B cell (primary cell): Measurements from ENCODE around the gene NR0B2. TPM values are rescaled to one million over a fixed set of nuclear protein-coding genes. Genes with fewer than 3 reads are reported as not detected.

ENCODE experiments used
- ATAC-seq: fragments of 200-7000 bp; cut with Tn5 transposase; one replicate; pipeline ENCODE4 v1.10.0; 2021; ENCODE audit warnings: low read depth, mild to moderate bottlenecking, moderate number of reproducible peaks, moderate library complexity
- CTCF ChIA-PET: fragments of 350-600 bp; sonication (Branson Sonifier 250); formaldehyde crosslinking; loops from one replicate; lab custom pipeline; 2021; ENCODE audit warnings: antibody characterized with exemption, inconsistent platforms; lab: Charles Lee
- POLR2A ChIA-PET: fragments of 350-600 bp; sonication (Branson Sonifier 250); formaldehyde crosslinking; loops from one replicate; lab custom pipeline; 2021; ENCODE audit warnings: antibody characterized with exemption; lab: Charles Lee
- DNase-seq: peaks from one replicate; pipeline ENCODE4 v3.0.0; 2013
- H2AFZ ChIP-seq: 2 replicates; pipeline ENCODE4 v1.6.1; 2012; ENCODE audit warnings: mild to moderate bottlenecking, low read depth, low read length; ENCODE audit not compliant: insufficient read depth, poor library complexity, severe bottlenecking
- H3K27ac ChIP-seq, 2 donors: 1 replicate in 1 of 2; 2 replicates in 1 of 2; pipeline ENCODE4 v1.5.1; 2012 to 2013; ENCODE audit warnings: low read length in 2 of 2, mild to moderate bottlenecking in 2 of 2, moderate library complexity in 1 of 2
- H3K27me3 ChIP-seq, 4 experiments: fragments of 200-600 bp in 1 of 4; sonication (generic) in 1 of 4; replicated peaks in 1 of 4; 1 replicate in 2 of 4; 2 replicates in 2 of 4; pipeline versions ENCODE4 v1.6.1 to v1.7.0; 2013 to 2016; ENCODE audit warnings: low read length in 3 of 4, mild to moderate bottlenecking in 2 of 4, mixed read lengths in 1 of 4, moderate library complexity in 1 of 4; ENCODE audit not compliant: insufficient read depth in 4 of 4, control insufficient read depth in 3 of 4; ENCODE audit errors: control extremely low read depth in 1 of 4
- H3K36me3 ChIP-seq, 2 experiments: replicated peaks in 1 of 2; 1 replicate in 1 of 2; 2 replicates in 1 of 2; pipeline versions ENCODE4 v1.6.1 to v1.7.1; 2013; ENCODE audit warnings: low read length in 1 of 2; ENCODE audit not compliant: insufficient read depth in 2 of 2, control insufficient read depth in 1 of 2; ENCODE audit errors: control extremely low read depth in 1 of 2, extremely low read depth in 1 of 2
- H3K4me1 ChIP-seq, 2 donors: fragments of 200-600 bp in 1 of 2; sonication (generic) in 1 of 2; 1 replicate in 1 of 2; 2 replicates in 1 of 2; pipeline versions ENCODE4 v1.5.1 to v1.6.1; 2013 to 2017; ENCODE audit warnings: low read length in 2 of 2; ENCODE audit not compliant: control insufficient read depth in 2 of 2, insufficient read depth in 2 of 2
- H3K4me2 ChIP-seq: replicated peaks from 2 replicates; pipeline ENCODE3; 2012; ENCODE audit warnings: mild to moderate bottlenecking, low read depth, low read length; ENCODE audit not compliant: poor library complexity, severe bottlenecking
- H3K4me3 ChIP-seq, 5 experiments: fragments of 200-600 bp in 1 of 5; sonication (generic) in 1 of 5; 1 replicate in 3 of 5; 2 replicates in 2 of 5; pipeline versions ENCODE4 v1.5.1 to v1.7.0; 2011 to 2016; ENCODE audit warnings: low read length in 4 of 5, mild to moderate bottlenecking in 4 of 5, low read depth in 2 of 5, control low read depth in 1 of 5, moderate library complexity in 1 of 5; ENCODE audit not compliant: insufficient read depth in 1 of 5; ENCODE audit errors: control extremely low read depth in 1 of 5, extremely low read depth in 1 of 5
- H3K79me2 ChIP-seq: fragments of 200-600 bp; sonication (generic); one replicate; pipeline ENCODE4 v1.6.0; 2016; ENCODE audit warnings: low read length; ENCODE audit not compliant: control insufficient read depth, insufficient read depth
- H3K9ac ChIP-seq: fragments of 200-600 bp; sonication (generic); 2 replicates; pipeline ENCODE4 v1.6.1; 2017; ENCODE audit warnings: mild to moderate bottlenecking, low read length, moderate library complexity
- H3K9me3 ChIP-seq, 3 donors: one replicate each; pipeline versions ENCODE4 v1.6.1 to v1.7.1; 2013; ENCODE audit warnings: low read length in 2 of 3; ENCODE audit not compliant: control insufficient read depth in 2 of 3, insufficient read depth in 1 of 3; ENCODE audit errors: control extremely low read depth in 1 of 3
- H4K20me1 ChIP-seq: 2 replicates; pipeline ENCODE4 v1.6.0; 2012; ENCODE audit warnings: mild to moderate bottlenecking, low read length; ENCODE audit not compliant: insufficient read depth, control insufficient read depth, poor library complexity, severe bottlenecking
- H3K27ac Mint-ChIP-seq: one replicate; pipeline ENCODE4 v1.8.0; 2021; ENCODE audit warnings: mixed read lengths
- H3K27me3 Mint-ChIP-seq: one replicate; pipeline ENCODE4 v1.8.0; 2021; ENCODE audit warnings: mixed read lengths
- H3K4me1 Mint-ChIP-seq: one replicate; pipeline ENCODE4 v1.8.0; 2021; ENCODE audit warnings: mixed read lengths
- H3K4me3 Mint-ChIP-seq: one replicate; pipeline ENCODE4 v1.8.0; 2021; ENCODE audit warnings: mixed read lengths
- H3K9me3 Mint-ChIP-seq: one replicate; pipeline ENCODE4 v1.8.0; 2022; ENCODE audit warnings: mixed read lengths; ENCODE audit not compliant: insufficient read depth
- EZH2 ChIP-seq: IDR thresholded peaks from 2 replicates; pipeline ENCODE4 v1.6.1; 2012; ENCODE audit warnings: borderline replicate concordance, low read depth, mild to moderate bottlenecking, moderate library complexity, low read length; ENCODE audit not compliant: insufficient read depth, poor library complexity, severe bottlenecking
- WGBS: methylation state at CpG from one replicate; pipeline ENCODE4 v1.1.5; 2013; ENCODE audit warnings: missing lambda C conversion rate; ENCODE audit not compliant: insufficient coverage; 5-methylcytosine and 5-hydroxymethylcytosine counted together
- intact Hi-C: fragments of 100-400 bp; cut with micrococcal nuclease; formaldehyde crosslinking; loops from one replicate; pipeline ENCODE4 v1.10.0; 2022
- polyA plus RNA-seq: library from polyadenylated mRNA; depleted of rRNA; stranded (reverse); fragments of >200 nt; gene quantifications from 2 replicates; pipeline ENCODE4 v1.2.3, GENCODE V29; 2012
- total RNA-seq, 2 donors: library from RNA; stranded (reverse); fragments of 120-200 nt in 1 of 2; gene quantifications; 1 replicate in 1 of 2; 2 replicates in 1 of 2; pipeline versions ENCODE4 v1.2.3 to v1.2.4, GENCODE V29; 2013 to 2022
- TF ChIP-seq, protein P1 (sequence below): fragments of 200-600 bp; IDR thresholded peaks from one replicate; pipeline ENCODE4 v1.8.0; 2022; ENCODE audit warnings: antibody characterized with exemption, mild to moderate bottlenecking

The NR0B2 gene
- total and polyA plus RNA-seq, 2 donors (not counting 1 experiment from before 2014, with no cell fraction given): not detected

- Histone ChIP-seq H3K9ac (peak overlapping the region; percentile 85), H4K20me1 (peaks cover 11% of the 10 kb centered on the region), H3K4me2 (peak overlapping the region; percentile 81), H3K4me3 (peak overlapping the region; percentile 84 to 100 (median 97)), H3K36me3 (peaks cover 2 to 10% of the 10 kb centered on the region in 2 experiments), H3K27ac (peak overlapping the region; percentile 82 to 92), H3K4me1 (peaks cover 16 to 20% of the 10 kb centered on the region in 2 donors), H2AFZ (peak overlapping the region; percentile 97), H3K79me2 (peaks cover 47% of the 10 kb centered on the region), H3K27me3 (no peaks in the 10 kb centered on the region), H3K9me3 (no peaks in the 10 kb centered on the region)
- intact Hi-C loops: loop anchor here (1.0 to 10.0 kb wide), 5 partner anchors 11 to 426 kb away; partner anchors contain the start of genes GPN2, HMGN2 and NUDC
- ChIA-PET POLR2A (interaction anchor here (0.6 to 3.4 kb wide), 5 partner anchors 11 to 36 kb away, joined by 3 to 26 read pairs (median 5); partner anchors contain the start of genes GPN2 and NUDC), CTCF (interaction anchor here (0.6 to 2.6 kb wide), 5 partner anchors 11 to 930 kb away, joined by 3 to 14 read pairs (median 3); partner anchors contain the start of genes GPN2 and PPP1R8)
- TF ChIP-seq, protein P1, sequence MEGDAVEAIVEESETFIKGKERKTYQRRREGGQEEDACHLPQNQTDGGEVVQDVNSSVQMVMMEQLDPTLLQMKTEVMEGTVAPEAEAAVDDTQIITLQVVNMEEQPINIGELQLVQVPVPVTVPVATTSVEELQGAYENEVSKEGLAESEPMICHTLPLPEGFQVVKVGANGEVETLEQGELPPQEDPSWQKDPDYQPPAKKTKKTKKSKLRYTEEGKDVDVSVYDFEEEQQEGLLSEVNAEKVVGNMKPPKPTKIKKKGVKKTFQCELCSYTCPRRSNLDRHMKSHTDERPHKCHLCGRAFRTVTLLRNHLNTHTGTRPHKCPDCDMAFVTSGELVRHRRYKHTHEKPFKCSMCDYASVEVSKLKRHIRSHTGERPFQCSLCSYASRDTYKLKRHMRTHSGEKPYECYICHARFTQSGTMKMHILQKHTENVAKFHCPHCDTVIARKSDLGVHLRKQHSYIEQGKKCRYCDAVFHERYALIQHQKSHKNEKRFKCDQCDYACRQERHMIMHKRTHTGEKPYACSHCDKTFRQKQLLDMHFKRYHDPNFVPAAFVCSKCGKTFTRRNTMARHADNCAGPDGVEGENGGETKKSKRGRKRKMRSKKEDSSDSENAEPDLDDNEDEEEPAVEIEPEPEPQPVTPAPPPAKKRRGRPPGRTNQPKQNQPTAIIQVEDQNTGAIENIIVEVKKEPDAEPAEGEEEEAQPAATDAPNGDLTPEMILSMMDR: no peak
- TF ChIP-seq EZH2: no peak
- 20% methylated on average over 1 of the region's 18 CpGs for WGBS
- no peaks in the 10 kb centered on the region for H3K27me3 Mint-ChIP-seq
- ATAC-seq: no peak
- no peak for DNase-seq
- peak overlapping the region; percentile 99 for H3K27ac Mint-ChIP-seq
- peaks cover 34% of the 10 kb centered on the region for H3K4me1 Mint-ChIP-seq
- peak overlapping the region; percentile 92 for H3K4me3 Mint-ChIP-seq
- no peaks in the 10 kb centered on the region for H3K9me3 Mint-ChIP-seq
These were observed 12.8 kb downstream of the NR0B2 start for GRCh38 chr1:26900815-26901511.
